HepG2 (cell line): ENCODE results near the gene SRP68. TPM values are rescaled to one million over a fixed set of nuclear protein-coding genes. Genes with fewer than 3 reads are reported as not detected.

Experiments used
- ADNP ChIP-seq: sonication (generic); formaldehyde crosslinking; IDR thresholded peaks from 2 replicates; pipeline ENCODE4 v1.4.0; 2020; ENCODE audit warnings: missing genetic modification reagents
- AFF4 ChIP-seq: sonication (generic); formaldehyde crosslinking; IDR thresholded peaks from 2 replicates; pipeline ENCODE4 v1.4.0; 2020; ENCODE audit warnings: missing genetic modification reagents
- AHR ChIP-seq: IDR thresholded peaks from 2 replicates; pipeline ENCODE4 v1.6.1; 2018; ENCODE audit warnings: missing genetic modification reagents, missing compliant biosample characterization
- CSRNP2 ChIP-seq: sonication (generic); formaldehyde crosslinking; conservative IDR thresholded peaks from 2 replicates; pipeline ENCODE4 v1.8.0; 2022; ENCODE audit warnings: low read depth, missing genetic modification reagents
- ELF4 ChIP-seq: sonication (generic); formaldehyde crosslinking; IDR thresholded peaks from 2 replicates; pipeline ENCODE4 v1.5.0; 2020; ENCODE audit warnings: missing genetic modification reagents, mild to moderate bottlenecking, moderate library complexity, borderline replicate concordance
- ISX ChIP-seq: sonication (generic); formaldehyde crosslinking; conservative IDR thresholded peaks from 2 replicates; pipeline ENCODE4 v1.5.0; 2020; ENCODE audit warnings: missing genetic modification reagents
- LRRFIP1 ChIP-seq: sonication (generic); formaldehyde crosslinking; conservative IDR thresholded peaks from 2 replicates; pipeline ENCODE4 v1.4.0; 2020; ENCODE audit warnings: missing genetic modification reagents
- NBN ChIP-seq: fragments of 450-650 bp; conservative IDR thresholded peaks from 2 replicates; pipeline ENCODE4 v1.6.1; 2017
- NFATC3 ChIP-seq: sonication (generic); formaldehyde crosslinking; IDR thresholded peaks from 2 replicates; pipeline ENCODE4 v1.5.1; 2020; ENCODE audit warnings: mild to moderate bottlenecking, missing genetic modification reagents
- POGZ ChIP-seq: sonication (generic); formaldehyde crosslinking; IDR thresholded peaks from 2 replicates; pipeline ENCODE4 v1.4.0; 2020; ENCODE audit warnings: mild to moderate bottlenecking, missing genetic modification reagents
- SIX1 ChIP-seq: sonication (generic); formaldehyde crosslinking; IDR thresholded peaks from 2 replicates; pipeline ENCODE4 v1.4.0; 2020; ENCODE audit warnings: missing genetic modification reagents, borderline replicate concordance
- TFAP4 ChIP-seq: sonication (generic); IDR thresholded peaks from 2 replicates; pipeline ENCODE4 v1.6.1; 2016; ENCODE audit warnings: low read depth, borderline replicate concordance
- TIGD3 ChIP-seq: sonication (generic); formaldehyde crosslinking; IDR thresholded peaks from 2 replicates; pipeline ENCODE4 v1.5.1; 2020; ENCODE audit warnings: mild to moderate bottlenecking, missing genetic modification reagents, borderline replicate concordance
- ZBTB39 ChIP-seq: sonication (generic); formaldehyde crosslinking; IDR thresholded peaks from 2 replicates; pipeline ENCODE4 v1.5.0; 2020; ENCODE audit warnings: missing genetic modification reagents
- ZNF12 ChIP-seq: sonication (generic); formaldehyde crosslinking; IDR thresholded peaks from 2 replicates; pipeline ENCODE4 v1.5.0; 2020; ENCODE audit warnings: missing genetic modification reagents
- ZNF225 ChIP-seq: sonication (generic); formaldehyde crosslinking; IDR thresholded peaks from 2 replicates; pipeline ENCODE4 v1.4.0; 2020; ENCODE audit warnings: mild to moderate bottlenecking, missing genetic modification reagents
- polyA plus RNA-seq, 8 experiments: library from polyadenylated mRNA; depleted of rRNA in 3 of 8; stranded (reverse) in 7 of 8; unstranded in 1 of 8; fragments of >200 nt; fragmentation: Illumina TruSeq in 4 of 8; extraction: Trizol in 4 of 8; gene quantifications; 2 replicates each; pipeline versions ENCODE4 v1.2.1 to v1.2.3, GENCODE V29; 2011 to 2016; ENCODE audit warnings: low read depth in 4 of 8, missing spikeins in 1 of 8, mixed read lengths in 1 of 8; ENCODE audit not compliant: insufficient read depth in 1 of 8
- total RNA-seq, 5 experiments: library from RNA; depleted of rRNA; stranded (reverse); fragments of >200 nt; fragmentation: Illumina TruSeq; extraction: Trizol; gene quantifications; 2 replicates each; pipeline ENCODE4 v1.2.3, GENCODE V29; 2016; ENCODE audit warnings: low read depth in 1 of 5

SRP68 gene
- total and polyA plus RNA-seq, 2 of the 13 experiments (the other 11 are each of a cell fraction or from before 2014, with no cell fraction given), result 39.8 to 74.3 TPM

GRCh38 chr17:76103274-76104139 is 31.2 kb upstream of the SRP68 start, which contains the start of gene EXOC7 (continued):
- TF ChIP-seq CSRNP2 (CRISPR knock-in tag), result no peak
- TF ChIP-seq ZNF12, result peak; percentile 36; the same call in 1 of the 2 replicates
- TF ChIP-seq TIGD3, result no peak
- no peak for TF ChIP-seq LRRFIP1 (CRISPR knock-in tag)
- no peak for TF ChIP-seq ELF4 (CRISPR knock-in tag)
- no peak for TF ChIP-seq SIX1
- TF ChIP-seq AFF4 (CRISPR knock-in tag), result no peak; the same call in 1 of the 2 replicates
- peak; percentile 18; the same call in 1 of the 2 replicates for TF ChIP-seq AHR (CRISPR knock-in tag)
- TF ChIP-seq NBN, result no peak
- no peak for TF ChIP-seq ISX
- TF ChIP-seq POGZ (CRISPR knock-in tag), result peak; percentile 73; the same call in 1 of the 2 replicates
- no peak for TF ChIP-seq ZBTB39 (CRISPR knock-in tag)
- TF ChIP-seq TFAP4, result no peak
- no peak for TF ChIP-seq ADNP (CRISPR knock-in tag)
- TF ChIP-seq ZNF225 (CRISPR knock-in tag), result no peak; the same call in 1 of the 2 replicates
- no peak for TF ChIP-seq NFATC3
